ENCODE results near the gene PROZ.

PROZ gene

DNA sequence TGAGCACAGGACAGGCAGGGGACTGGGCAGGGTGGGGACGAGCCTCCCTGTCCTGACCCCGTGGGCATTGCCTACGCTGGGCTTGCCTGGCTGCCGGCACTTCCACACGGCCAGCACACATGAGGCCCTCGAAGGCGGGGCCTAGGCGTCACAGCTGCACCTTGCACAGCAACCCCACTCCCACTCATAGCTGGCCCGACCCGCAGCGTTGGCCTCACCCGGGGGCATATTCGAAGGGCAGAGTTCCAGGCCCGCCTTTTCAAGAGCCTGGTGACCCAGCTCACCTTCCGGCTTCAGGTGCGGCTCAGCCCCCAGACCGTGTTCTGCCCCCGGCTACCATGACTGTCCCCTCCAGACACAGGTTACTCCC, 16.9 kb upstream of the PROZ start:
- no peak for DNase-seq (ENCODE audit: low read depth)

DNA sequence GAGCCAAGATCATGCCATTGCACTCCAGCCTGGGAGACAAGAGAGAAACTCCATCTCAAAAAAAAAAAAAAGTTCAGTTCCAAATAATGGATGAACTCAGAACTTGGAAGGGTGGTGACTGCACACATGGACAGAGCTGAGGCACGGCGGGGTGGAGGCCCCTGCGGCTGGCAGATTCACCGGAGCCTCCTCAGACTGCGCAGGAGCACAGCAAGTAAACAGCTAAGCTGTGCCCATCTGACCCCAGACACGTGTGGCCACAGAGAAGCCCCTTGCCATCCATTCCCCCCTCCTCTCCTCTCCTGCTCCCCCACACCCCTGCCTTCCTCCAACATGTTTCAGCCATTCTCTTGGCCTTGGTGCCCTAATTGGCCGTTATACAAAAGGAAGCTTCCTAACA, 15.6 kb upstream of the PROZ start:
- DNase-seq (ENCODE audit: low read depth), result no peak

DNA sequence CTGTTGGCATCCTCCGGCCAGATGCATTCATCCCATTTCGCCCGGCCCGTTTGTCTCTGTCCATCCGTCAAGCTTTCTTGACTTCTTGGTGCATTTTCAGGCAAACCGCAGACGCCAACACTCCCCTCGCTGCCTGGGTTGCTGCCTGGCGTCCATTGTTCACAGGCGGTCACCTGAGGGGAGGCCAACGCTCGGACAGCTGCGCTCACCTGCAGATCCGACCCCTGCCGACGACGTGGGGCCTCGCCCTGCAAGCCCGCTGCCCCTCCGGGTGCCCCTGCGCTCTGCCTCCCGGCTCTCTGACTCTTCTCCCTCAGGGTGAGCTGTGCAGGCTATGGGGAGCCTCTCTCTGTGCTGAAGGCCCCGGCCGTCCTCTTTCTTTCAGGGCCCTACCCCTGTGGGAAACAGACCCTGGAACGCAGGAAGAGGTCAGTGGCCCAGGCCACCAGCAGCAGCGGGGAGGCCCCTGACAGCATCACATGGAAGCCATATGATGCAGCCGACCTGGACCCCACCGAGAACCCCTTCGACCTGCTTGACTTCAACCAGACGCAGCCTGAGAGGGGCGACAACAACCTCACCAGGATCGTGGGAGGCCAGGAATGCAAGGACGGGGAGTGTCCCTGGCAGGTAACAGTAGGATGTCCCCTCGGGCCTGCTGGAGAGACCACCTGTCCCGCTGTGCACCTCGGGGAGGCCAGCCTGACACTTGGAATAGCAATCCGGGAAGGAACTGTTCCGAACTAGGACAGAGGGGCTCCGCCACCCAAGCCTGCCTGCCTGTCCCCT, 14.8 kb upstream of the PROZ start:
- DNase-seq (ENCODE audit: low read depth), result no peak

DNA sequence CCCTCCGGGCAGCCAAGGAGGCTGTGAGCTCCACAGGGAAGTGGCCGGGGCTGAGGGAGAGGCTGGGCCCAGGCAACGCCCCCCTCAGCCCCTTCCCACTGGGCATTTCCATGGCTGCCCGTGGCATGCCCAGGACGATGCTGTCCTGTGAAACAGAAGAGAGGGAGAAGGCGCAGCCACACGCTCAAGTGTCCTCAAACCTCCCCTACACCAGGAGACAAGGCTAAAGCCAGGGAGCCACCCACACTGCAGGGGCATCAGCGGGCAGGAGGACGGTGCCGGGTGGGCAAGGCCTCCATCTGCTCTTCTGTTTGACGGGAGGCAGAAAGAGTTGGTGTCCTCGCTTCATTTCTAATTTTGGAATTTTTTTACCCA, 14.2 kb upstream of the PROZ start:
- DNase-seq (ENCODE audit: low read depth), result no peak

DNA sequence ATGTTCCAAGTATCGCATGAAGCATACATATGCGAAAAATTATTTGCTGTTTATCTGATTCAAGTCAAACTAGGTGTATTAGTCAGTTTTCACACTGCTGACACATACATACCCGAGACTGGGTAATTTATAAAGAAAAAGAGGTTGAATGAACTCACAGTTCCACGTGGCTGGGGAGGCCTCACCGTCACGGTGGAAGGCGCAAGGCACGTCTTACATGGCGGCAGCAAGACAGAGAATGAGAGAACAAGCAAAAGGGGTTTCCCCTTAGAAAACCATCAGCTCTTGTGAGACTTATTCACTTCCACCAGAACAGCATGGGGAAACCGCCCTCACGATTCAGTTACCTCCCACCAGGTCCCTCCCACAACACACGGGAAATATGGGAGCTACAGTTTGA, 13.0 kb upstream of the PROZ start:
- no peak for DNase-seq (ENCODE audit: low read depth)

DNA sequence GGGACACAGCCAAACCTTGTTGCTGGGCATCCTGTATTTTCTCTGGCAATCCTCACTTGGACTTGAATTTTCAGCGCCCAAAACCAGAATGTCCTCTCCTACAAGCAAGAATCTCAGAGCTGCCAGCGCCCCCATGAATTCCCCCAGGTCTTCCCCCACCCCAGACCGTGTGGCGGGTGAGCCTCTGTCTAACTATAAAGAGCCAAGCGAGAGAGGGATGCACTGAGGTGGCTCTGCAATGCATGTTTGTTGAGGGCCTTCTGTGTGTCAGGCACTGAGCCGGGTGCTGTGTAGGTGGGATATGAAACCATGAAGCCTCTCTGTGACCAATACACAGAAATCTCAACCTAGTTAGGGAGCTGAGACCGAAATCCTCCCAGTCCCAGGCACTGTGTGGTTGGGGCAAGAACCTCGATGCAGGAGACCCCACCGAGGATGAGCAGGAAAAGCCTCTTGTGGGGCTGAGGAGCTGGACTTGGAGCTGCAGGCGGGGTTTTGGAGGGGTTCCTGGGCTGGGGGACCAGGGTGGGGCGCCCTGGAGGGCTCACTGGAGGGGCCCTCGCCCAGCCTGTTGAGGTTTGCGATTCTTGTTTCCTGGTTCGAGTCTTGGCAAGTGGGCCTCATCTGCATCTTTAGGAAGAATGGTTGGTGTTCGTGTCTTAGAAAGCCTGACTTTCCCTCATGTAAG, 12.4 kb upstream of the PROZ start:
- DNase-seq (ENCODE audit: low read depth), result no peak

DNA sequence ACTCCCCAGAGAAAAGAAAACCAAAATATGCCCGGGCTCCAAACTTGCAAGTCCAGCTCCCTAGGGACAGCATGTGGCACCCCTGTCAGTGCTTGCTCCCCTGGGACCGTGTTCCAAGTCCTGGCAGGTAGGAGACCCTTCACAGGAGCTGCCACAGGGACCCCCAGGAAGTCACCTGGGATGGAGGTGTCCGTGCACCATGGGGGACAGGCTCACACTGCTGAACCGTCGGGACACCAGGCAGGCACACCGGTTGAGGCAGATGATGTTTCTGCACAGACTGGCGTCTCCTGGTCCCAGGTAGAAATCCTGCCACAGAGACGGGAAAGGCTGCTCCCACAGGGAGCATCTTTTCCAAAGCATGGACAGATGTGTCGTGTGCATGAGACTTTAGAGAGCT, 11.7 kb upstream of the PROZ start:
- DNase-seq (ENCODE audit: low read depth), result no peak

DNA sequence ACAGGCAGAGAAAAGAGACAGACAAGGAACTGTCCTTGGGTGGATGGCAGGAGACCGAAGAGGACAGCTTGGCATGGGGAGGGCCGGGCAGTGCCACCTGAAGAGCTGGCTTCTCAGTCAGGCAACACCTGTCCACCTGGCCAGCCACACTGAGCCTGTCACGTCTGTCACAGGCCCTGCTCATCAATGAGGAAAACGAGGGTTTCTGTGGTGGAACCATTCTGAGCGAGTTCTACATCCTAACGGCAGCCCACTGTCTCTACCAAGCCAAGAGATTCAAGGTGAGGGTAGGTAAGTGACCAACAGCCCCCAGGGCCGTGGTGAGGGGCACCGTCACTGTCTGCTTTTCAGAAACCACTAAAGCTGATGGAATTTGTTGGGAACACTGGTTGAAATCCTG, 11.2 kb upstream of the PROZ start:
- no peak for DNase-seq (ENCODE audit: low read depth)

DNA sequence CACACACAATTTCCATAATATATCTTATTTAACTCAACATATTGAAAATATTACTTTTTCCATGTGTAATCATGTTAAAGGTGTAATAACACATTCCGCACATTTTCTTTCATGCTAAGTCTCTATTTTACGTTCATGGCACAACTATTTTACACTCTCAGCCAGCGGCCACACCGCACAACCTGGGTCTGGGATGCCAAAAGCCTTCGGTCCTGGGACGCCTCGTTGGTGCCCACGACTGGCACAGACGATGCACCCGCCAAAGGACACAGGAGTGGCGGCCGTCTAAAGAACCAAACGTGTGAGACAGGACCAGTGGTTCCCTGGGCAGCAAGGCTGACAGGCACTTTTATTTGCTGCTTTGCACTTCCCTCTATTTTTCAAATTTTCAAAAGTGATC, 10.0 kb upstream of the PROZ start:
- DNase-seq (ENCODE audit: low read depth), result no peak

DNA sequence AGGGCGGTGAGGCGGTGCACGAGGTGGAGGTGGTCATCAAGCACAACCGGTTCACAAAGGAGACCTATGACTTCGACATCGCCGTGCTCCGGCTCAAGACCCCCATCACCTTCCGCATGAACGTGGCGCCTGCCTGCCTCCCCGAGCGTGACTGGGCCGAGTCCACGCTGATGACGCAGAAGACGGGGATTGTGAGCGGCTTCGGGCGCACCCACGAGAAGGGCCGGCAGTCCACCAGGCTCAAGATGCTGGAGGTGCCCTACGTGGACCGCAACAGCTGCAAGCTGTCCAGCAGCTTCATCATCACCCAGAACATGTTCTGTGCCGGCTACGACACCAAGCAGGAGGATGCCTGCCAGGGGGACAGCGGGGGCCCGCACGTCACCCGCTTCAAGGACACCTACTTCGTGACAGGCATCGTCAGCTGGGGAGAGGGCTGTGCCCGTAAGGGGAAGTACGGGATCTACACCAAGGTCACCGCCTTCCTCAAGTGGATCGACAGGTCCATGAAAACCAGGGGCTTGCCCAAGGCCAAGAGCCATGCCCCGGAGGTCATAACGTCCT, 9.4 kb upstream of the PROZ start:
- DNase-seq (ENCODE audit: low read depth), result no peak

DNA sequence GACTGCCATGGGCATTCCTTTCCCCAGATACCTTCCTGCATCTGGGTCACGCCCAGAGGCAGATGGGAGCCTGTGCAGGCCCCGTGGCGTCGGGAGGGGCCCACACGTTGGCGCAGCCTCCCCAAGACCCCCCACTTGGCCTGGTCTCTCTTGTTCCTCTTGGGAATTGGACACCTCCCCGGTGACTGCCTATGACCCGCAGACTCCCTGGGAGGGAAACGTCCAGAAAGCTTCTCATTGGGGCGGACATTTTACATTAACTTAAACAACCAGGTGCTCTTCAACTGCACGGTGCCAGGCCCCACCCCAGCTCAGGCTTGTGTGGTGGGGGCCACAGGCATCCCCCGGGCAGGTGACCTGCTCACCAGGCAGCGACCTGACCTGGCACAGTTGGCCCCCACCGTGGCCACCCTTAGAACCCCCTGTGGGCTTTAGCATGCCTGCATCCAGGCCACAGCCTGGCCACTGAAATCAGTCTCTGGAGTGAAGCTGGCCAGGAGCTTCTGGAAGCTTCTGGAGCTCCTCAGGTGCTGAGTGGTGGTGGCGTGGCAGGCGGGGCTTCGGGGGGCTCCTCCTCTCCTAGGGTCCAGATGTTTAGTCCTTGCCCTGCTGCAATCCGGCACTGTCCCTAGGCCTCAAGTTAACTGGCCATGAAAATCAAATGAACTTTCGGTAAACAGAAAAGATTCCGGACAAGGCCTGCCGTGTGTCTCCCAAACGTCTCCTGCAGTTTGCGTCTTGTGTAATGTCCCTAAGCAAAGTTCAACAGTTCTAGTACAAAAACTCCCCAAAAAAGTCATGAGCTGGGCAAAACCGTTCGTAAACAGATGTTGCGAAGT, 8.5 kb upstream of the PROZ start:
- no peak for DNase-seq (ENCODE audit: low read depth)

DNA sequence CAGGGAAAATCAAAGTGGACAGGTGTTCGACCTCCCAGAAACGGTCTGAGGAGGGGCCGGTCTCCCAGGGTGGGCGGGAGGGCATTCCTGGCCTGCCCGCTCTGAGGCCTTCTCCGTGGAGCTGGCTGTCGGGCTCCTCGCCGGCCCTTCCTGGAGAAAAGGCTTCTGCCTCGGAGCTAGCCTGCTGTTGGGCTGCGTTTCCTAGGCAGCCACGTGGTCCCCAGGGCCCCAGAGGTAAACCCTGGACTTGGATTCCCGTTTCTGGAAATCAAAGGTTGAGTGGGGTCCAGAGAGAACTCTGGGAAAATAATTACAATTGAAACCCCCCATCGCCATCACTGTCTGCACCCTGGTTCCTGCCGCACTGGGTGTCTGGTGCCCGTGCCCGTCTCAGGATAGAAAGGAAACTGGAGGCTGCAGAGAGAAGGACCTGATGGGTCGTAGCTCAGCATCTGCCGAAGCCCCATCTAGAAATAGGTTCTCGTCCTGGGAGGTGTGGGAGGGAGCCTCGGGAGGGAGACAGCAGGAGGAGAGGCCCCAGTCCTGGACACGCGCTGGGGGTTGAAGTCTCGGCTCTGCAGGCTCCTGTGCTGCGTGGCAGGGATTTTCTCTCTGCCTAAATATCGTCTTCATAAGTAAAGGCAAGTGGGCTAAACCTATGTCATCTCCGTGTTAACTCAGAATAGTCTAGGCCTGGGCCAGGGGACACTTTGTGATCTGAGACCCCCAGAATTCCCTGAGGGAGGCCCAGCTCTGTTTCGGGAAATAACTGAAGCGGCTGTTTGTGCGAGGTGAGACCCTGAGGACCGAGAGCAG, 7.7 kb upstream of the PROZ start:
- no peak for DNase-seq (ENCODE audit: low read depth)

DNA sequence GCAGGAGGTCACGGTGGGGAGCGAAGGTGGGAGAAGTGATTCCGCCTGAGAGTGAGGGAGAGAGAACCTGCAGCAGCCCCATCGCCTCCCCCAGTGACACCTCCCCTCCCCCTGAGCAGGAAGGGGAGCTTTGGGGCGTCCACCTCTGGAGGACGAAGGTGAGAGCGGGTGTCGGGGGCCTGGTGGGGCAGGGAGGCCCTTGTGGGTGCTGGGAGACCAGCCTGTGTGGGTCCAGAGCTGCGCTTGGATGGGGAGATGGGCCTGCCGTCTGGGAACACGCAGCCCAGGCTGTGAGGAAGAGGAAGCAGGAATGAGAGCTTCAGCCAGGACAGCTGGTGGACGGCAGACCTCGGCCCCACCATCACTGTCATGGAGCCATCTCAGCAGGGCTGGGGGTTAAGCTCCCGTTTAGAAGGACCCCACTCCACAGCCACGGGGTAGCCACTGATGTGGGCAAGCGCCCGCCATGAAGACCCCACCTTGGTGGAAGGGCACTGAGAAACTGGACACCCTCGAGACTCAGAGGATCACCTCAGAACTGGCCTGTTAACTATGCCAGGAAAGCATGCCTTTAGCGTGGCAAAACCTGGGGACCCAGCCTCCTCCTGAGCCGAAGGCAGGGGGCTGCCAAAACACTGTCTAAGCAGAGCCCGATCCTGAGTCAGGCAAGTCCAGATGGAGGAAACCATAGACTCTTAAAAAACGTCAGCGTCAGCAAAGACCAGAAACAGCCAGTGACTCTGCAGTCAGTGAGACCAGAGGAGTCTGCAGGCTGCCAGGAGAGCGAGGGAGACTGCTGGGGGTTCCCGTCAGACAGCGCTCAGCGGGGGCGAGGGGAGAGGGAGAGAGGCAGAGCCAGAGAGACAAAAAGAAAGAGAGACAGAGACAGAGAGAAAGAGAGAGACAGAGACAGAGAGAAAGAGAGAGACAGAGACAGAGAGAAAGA, 6.4 kb upstream of the PROZ start:
- DNase-seq (ENCODE audit: low read depth), result peak; percentile 43

DNA sequence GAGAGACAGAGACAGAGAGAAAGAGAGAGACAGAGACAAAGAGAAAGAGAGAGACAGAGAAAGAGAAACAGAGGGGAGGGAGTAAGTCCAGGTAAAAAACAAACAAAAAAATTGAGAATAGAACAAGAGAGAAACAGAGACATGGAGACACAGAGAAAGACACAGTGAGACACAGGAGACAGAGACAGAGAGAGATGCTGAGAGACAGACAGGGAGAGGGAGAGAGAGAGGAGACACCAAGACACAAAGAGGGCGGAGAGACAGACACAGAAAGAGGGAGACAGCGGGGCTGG, 5.8 kb upstream of the PROZ start:
- DNase-seq (ENCODE audit: low read depth), result no peak

DNA sequence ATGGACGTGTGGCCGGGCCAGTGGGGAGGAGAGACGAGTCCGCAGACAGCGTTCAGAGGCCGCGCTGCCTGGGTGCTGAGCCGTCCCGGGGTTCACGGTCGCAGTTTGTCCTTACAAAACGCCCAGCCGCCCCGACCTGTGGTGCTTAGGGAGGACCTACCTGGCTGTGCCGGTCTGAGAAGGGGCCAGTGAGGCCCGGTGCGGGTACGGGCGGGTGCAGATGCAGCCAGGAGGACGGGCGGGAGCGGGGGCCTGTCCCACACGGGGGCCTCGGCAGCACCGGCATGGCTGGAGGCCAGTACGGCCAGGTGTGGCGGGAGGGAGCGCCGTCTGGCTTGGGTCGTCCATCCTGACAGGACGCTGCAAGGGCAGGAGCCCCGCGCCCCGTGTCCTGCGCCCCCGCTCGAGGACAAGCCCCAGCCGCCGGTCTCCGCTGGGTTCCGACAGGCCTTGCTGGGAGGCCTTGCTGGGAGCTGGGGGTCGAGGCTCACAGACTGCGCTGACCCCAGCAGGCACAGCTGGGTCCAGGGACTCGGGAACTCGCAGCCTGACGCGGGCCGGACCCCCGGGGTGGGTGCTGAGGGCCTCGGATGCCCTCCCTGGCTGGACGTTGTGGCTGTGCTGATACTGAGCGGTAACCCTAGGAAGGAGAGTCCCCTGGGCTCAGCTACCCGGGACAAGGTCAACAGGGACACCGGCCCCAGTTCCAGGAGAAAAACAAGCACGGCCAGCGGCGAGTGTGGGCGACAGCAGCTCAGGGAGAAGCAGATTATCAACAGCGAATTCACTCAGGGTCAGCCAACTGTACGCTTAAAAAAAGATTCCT, 5.3 kb upstream of the PROZ start:
- no peak for DNase-seq (ENCODE audit: low read depth)

DNA sequence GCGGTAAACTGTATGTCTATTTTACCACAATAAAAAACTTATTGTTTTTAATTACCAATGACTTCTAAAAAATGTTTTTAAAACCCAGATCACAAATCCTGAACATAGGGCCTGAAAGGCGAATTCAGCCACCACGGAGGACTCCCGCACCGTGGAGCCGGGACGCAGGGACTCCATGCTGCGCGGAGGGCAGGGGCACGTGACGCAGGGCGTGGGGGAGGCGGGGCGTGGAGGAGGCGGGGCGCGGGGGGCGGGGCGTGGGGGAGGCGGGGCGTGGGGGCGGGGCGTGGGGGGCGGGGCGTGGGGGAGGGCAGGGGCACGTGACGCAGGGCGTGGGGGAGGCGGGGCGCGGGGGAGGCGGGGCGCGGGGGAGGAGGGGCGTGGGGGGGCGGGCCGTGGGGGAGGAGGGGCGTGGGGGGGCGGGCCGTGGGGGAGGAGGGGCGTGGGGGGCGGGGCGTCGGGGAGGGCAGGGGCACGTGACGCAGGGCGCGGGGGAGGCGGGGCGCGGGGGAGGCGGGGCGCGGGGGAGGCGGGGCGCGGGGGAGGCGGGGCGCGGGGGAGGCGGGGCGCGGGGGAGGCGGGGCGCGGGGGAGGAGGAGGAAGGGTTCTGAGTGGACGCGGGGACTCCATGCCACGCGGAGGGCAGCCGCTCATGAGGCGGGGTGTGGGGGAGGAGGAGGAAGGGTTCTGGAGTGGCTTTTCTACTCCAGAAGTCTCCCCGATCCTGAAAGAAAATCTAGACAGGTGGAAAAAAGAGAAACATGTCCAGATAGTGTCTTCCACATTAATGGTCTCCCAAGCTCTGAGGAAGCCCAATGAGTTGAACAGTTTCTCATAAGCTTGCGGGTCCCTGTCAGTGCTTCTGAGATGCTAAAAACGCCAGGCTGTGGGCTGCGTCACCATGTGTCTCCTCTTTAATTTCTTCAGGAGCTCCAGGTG, 4.4 kb upstream of the PROZ start:
- DNase-seq (ENCODE audit: low read depth), result peak; percentile 38

DNA sequence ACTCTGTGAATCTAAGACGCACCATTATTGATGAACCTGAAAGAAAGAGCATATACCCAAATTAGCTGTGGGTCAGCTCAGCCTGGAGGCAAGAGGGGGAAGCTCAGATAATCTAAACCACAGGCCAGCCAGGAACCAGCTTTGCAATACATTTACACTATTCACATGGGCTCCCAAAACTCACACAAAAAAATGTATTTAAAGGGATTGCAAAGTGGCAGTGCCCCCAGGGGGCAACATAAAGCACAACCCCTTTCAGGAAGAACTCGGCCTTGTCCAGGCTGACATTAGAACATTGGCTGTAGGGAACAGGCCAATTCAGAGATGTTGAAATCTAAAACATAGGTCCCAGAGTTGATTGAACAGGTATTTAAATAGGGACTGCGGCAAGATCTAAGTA, 3.2 kb upstream of the PROZ start:
- DNase-seq (ENCODE audit: low read depth), result no peak

DNA sequence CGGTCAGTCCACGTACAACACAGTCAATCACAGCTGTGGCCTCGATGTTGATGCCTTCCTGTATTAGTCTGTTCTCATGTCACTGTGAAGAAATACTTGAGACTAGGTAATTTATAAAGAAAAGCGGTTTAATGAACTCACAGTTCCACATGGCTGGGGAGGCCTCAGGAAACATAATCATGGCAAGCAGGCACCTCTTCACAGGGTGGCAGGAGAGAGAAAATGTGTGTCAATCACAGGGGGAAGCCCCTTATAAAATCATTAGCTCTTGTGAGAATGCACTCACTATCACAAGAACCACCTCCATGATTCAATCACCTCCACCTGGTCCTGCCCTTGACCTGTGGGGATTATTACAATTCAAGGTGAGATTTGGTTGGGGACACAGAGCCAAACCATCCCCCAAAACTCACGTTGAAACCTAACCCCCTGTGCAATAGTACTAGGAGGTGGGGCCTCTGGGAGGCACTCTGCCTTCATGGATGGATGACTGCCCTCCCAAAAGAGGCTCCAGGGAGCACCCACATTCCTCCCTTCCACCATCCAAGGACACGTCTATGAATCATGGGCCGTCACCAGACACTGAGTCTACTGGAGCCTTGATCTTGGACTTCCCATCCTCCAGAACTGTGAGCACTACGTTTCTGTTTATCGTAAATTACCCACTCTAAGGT, 2.3 kb upstream of the PROZ start:
- DNase-seq (ENCODE audit: low read depth), result no peak
